ENCODE results near the gene GRAMD1B. TPM values are rescaled to one million over a fixed set of nuclear protein-coding genes. Genes with fewer than 3 reads are reported as not detected.

Gene GRAMD1B
- total RNA-seq, 4 donors from 2014 or later = 0.61 to 1.7 (median 1.1) TPM

- no peak for TF ChIP-seq POLR2A (IDR thresholded peaks at IDR 0.05)
- TF ChIP-seq, protein P1, sequence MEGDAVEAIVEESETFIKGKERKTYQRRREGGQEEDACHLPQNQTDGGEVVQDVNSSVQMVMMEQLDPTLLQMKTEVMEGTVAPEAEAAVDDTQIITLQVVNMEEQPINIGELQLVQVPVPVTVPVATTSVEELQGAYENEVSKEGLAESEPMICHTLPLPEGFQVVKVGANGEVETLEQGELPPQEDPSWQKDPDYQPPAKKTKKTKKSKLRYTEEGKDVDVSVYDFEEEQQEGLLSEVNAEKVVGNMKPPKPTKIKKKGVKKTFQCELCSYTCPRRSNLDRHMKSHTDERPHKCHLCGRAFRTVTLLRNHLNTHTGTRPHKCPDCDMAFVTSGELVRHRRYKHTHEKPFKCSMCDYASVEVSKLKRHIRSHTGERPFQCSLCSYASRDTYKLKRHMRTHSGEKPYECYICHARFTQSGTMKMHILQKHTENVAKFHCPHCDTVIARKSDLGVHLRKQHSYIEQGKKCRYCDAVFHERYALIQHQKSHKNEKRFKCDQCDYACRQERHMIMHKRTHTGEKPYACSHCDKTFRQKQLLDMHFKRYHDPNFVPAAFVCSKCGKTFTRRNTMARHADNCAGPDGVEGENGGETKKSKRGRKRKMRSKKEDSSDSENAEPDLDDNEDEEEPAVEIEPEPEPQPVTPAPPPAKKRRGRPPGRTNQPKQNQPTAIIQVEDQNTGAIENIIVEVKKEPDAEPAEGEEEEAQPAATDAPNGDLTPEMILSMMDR (IDR thresholded peaks at IDR 0.05) = no peak
- no peaks in the 10 kb centered on the region for H3K36me3 ChIP-seq
- no peak for DNase-seq
- no peak overlapping the region for H3K4me3 ChIP-seq
- 86 to 94% methylated on average over 5 to 6 of the region's 6 CpGs for WGBS, 2 donors
- intact Hi-C loops (cut with DNase I) = loop anchor here (5.0 kb wide), 2 partner anchors 57 to 127 kb away; no protein-coding TSS in a partner anchor
- peaks cover 0 to 14% (median 5%) of the 10 kb centered on the region in 3 donors for H3K4me1 ChIP-seq
- H3K27me3 ChIP-seq = peaks cover 0 to 45% (median 0%) of the 10 kb centered on the region in 4 donors
- H3K27ac ChIP-seq = no peak overlapping the region
- H3K9me3 ChIP-seq = no peaks in the 10 kb centered on the region
These were observed 150.1 kb downstream of the GRAMD1B start for GRCh38 chr11:123580137-123580536.

DNA sequence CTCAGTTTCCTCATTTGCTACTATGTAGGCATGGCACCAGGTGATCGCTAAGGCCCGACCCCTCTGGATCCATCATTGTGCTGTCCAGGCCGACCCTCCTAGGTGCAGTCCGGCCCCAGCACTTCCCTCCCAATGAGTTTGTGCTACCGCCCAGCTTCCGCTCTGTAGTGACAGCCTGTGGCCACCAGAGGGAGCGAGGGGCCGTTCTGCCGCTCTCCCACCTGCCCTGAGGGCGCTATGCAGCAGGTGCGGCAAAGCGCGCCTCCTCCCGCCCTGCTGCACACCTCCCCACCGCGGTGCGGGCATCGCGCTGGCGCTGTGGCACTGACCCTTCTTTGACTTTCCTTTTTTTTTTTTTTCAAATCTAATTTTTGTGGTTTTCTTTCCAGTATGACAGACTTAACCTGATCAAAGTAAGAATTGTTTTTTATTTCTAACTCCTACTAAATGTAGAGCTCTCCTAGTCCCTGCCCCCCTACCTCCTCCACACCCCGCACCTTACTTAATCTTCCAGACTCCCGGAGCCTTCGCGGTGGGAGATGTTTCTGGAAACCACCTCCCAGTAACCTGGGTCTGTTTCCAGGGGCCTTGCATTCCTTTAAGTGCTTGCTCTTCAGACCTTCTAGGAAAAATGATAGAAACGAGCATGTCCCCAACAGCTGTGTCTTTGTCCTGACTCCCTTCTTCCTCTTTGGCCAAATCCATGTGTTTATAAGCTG is 150.6 kb downstream of the GRAMD1B start:
- DNase-seq = no peak
- intact Hi-C loops (cut with DNase I) = loop anchor here (5.0 kb wide), 2 partner anchors 57 to 127 kb away; no protein-coding TSS in a partner anchor
- WGBS, 2 donors = 9 to 11% methylated on average over 18 to 21 of the region's 25 CpGs
- peaks cover 0 to 45% (median 0%) of the 10 kb centered on the region in 4 donors for H3K27me3 ChIP-seq
- H3K4me1 ChIP-seq = peaks cover 0 to 14% (median 5%) of the 10 kb centered on the region in 3 donors
- H3K9me3 ChIP-seq = no peaks in the 10 kb centered on the region
- TF ChIP-seq, protein P1 (IDR thresholded peaks at IDR 0.05) = peak; percentile 70 to 95 (median 90)
- TF ChIP-seq POLR2A (IDR thresholded peaks at IDR 0.05) = no peak
- no peak overlapping the region for H3K4me3 ChIP-seq
- H3K27ac ChIP-seq = no peak overlapping the region
- no peaks in the 10 kb centered on the region for H3K36me3 ChIP-seq

- no peaks in the 10 kb centered on the region for H3K9me3 ChIP-seq
- no peak overlapping the region for H3K27ac ChIP-seq
- peaks cover 0 to 12% (median 1%) of the 10 kb centered on the region in 3 donors for H3K4me1 ChIP-seq
- peaks cover 0 to 38% (median 0%) of the 10 kb centered on the region in 4 donors for H3K27me3 ChIP-seq
- no peaks in the 10 kb centered on the region for H3K36me3 ChIP-seq
- WGBS, 2 donors = 88 to 90% methylated on average over 8 to 12 of the region's 22 CpGs
- no peak for TF ChIP-seq POLR2A (IDR thresholded peaks at IDR 0.05)
- TF ChIP-seq, protein P1 (IDR thresholded peaks at IDR 0.05) = no peak
- no peak overlapping the region for H3K4me3 ChIP-seq
- no peak for DNase-seq
- intact Hi-C loops (cut with DNase I) = loop anchor here (5.0 kb wide), 2 partner anchors 55 to 125 kb away; no protein-coding TSS in a partner anchor
These were observed 151.8 kb downstream of the GRAMD1B start for GRCh38 chr11:123581651-123582399.

GRCh38 chr11:123582992-123583504 is 153.0 kb downstream of the GRAMD1B start:
- no peak for DNase-seq
- 88 to 89% methylated on average over 11 to 12 of the region's 12 CpGs for WGBS, 2 donors
- no peak overlapping the region for H3K27ac ChIP-seq
- peaks cover 0 to 13% (median 0%) of the 10 kb centered on the region in 3 donors for H3K4me1 ChIP-seq
- no peaks in the 10 kb centered on the region for H3K36me3 ChIP-seq
- no peak for TF ChIP-seq POLR2A (IDR thresholded peaks at IDR 0.05)
- TF ChIP-seq, protein P1 (IDR thresholded peaks at IDR 0.05) = no peak
- H3K9me3 ChIP-seq = no peaks in the 10 kb centered on the region
- no peak overlapping the region for H3K4me3 ChIP-seq
- intact Hi-C loops (cut with DNase I) = loop anchor here (5.0 kb wide), 2 partner anchors 54 to 124 kb away; no protein-coding TSS in a partner anchor
- peaks cover 0 to 38% (median 0%) of the 10 kb centered on the region in 4 donors for H3K27me3 ChIP-seq

All from esophagus squamous epithelium (tissue), 5 donors.